Peyer's patch (tissue), 4 donors: ENCODE data around the gene NCCRP1.

ENCODE experiments used
- POLR2A ChIP-seq, 2 donors: fragments of 450-650 bp; IDR thresholded peaks; one replicate each; pipeline ENCODE4 v1.5.1; 2017; ENCODE audit warnings: antibody characterized with exemption in 2 of 2, mild to moderate bottlenecking in 2 of 2, moderate library complexity in 2 of 2
- TF ChIP-seq, protein P1 (sequence below), 6 experiments: fragments of 450-650 bp in 4 of 6; fragments of 200-600 bp in 2 of 6; sonication (generic) in 1 of 6; IDR thresholded peaks; one replicate each; pipeline ENCODE4 v1.5.1; 2017 to 2019; ENCODE audit warnings: antibody characterized with exemption in 6 of 6, mild to moderate bottlenecking in 3 of 6, moderate library complexity in 1 of 6

DNA sequence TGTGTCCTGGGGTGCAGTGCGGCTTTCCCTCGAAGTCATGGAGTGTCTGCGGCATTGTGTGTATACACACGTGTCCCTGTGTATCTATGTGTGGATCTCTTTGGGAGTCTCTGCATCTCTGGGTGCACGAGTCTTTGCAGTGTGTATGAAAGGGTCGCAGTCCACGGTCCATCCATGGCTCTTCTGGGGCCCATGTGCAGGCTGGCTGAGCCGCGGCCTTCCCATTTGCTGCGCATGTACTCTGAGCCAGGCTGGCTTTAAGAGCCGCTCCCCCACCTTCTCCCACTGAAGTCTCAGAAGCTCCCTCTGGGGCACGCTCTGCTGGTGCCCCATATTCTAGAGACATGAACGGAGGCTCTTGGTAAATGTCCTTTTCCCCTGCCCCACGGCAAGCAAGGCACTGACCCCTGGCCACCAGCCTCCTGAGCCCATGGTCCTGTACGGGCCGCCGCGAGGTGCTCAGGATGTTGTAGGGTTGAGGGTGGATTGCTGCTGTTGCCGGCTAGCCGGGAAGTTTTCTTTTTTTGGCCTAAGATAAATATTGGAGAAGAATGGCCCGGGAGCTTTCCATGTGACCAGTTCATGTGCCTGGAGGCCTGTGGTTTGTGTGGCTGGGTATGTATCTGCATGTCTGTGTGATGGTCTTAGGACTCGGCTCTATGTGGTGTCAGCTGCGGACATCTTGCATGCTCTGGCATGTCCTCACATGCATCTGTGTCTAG, 39.3 kb upstream of the NCCRP1 start:
- TF ChIP-seq, protein P1, sequence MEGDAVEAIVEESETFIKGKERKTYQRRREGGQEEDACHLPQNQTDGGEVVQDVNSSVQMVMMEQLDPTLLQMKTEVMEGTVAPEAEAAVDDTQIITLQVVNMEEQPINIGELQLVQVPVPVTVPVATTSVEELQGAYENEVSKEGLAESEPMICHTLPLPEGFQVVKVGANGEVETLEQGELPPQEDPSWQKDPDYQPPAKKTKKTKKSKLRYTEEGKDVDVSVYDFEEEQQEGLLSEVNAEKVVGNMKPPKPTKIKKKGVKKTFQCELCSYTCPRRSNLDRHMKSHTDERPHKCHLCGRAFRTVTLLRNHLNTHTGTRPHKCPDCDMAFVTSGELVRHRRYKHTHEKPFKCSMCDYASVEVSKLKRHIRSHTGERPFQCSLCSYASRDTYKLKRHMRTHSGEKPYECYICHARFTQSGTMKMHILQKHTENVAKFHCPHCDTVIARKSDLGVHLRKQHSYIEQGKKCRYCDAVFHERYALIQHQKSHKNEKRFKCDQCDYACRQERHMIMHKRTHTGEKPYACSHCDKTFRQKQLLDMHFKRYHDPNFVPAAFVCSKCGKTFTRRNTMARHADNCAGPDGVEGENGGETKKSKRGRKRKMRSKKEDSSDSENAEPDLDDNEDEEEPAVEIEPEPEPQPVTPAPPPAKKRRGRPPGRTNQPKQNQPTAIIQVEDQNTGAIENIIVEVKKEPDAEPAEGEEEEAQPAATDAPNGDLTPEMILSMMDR (IDR thresholded peaks at IDR 0.05): no peak
- TF ChIP-seq POLR2A (IDR thresholded peaks at IDR 0.05): no peak
